Measurements from ENCODE around the gene NXPH4.

NXPH4 gene

DNA sequence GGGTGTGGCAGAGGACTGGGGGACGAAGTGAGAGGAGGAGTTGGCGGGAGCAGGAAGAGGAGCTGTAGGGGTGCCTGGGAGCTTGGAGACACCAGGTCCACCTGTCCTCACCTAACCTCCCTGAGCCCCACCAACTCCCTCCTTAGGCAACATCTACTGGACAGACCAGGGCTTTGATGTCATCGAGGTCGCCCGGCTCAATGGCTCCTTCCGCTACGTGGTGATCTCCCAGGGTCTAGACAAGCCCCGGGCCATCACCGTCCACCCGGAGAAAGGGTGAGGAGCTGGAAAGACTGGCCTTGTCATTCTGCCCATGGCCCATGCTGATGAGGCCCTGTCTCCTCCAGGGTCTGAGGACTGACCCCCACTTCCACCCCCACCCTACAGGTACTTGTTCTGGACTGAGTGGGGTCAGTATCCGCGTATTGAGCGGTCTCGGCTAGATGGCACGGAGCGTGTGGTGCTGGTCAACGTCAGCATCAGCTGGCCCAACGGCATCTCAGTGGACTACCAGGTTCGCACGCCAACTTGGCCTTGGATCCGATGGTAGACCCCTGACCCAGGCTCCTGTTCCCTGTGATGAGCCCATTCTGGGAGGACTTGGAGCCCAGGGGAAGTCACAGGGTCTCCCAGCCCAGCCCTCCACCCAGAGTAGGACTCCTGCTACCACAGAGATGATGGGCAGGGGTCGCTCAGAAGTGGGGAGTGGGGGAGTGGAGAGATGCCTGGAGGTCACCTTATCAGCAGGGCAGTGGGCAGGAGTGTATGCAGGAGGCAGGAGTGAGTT lies 32.5 kb upstream of the NXPH4 start:
- no peak for DNase-seq (ENCODE audit: low read depth in 2 of 3, low spot score in 2 of 3)

DNA sequence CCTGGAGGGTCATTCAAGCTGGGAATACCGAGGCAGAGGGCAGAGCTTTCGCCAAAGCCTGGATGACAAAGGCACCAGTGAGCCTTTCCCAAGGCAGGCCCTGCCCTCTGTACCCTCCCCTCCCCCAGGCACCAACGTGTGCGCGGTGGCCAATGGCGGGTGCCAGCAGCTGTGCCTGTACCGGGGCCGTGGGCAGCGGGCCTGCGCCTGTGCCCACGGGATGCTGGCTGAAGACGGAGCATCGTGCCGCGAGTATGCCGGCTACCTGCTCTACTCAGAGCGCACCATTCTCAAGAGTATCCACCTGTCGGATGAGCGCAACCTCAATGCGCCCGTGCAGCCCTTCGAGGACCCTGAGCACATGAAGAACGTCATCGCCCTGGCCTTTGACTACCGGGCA lies 31.2 kb upstream of the NXPH4 start:
- no peak for DNase-seq (ENCODE audit: low read depth in 2 of 3, low spot score in 2 of 3)

DNA sequence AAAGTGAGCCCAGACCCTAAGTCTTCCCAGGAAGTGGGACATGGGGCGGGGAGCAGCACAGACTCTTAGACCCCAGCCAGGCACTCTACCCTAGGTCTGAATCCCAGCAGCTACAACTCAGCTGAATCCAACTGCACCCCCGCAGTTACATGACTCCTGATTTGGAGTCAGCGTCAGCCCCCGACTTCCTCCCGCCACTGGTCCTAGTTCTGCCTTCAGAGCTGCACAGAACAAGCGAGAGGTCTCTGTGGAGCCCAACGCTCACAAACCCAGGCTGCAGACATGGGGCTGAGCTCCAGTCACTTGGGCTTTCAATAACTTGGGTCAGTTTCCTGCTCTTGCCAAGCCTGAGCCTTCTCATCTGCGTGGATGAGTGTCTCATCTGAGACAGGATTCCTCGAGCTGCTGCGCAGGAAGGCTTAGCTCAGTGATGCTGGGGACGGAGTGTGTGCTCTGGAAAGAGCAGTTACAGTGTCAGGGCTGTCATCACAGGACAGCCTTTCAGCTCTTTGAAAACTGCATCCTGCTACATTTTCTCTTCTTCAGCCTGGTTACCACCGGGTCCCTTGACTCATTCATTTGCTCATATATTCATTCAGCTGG lies 30.6 kb upstream of the NXPH4 start:
- no peak for DNase-seq (ENCODE audit: low read depth in 2 of 3, low spot score in 2 of 3)

DNA sequence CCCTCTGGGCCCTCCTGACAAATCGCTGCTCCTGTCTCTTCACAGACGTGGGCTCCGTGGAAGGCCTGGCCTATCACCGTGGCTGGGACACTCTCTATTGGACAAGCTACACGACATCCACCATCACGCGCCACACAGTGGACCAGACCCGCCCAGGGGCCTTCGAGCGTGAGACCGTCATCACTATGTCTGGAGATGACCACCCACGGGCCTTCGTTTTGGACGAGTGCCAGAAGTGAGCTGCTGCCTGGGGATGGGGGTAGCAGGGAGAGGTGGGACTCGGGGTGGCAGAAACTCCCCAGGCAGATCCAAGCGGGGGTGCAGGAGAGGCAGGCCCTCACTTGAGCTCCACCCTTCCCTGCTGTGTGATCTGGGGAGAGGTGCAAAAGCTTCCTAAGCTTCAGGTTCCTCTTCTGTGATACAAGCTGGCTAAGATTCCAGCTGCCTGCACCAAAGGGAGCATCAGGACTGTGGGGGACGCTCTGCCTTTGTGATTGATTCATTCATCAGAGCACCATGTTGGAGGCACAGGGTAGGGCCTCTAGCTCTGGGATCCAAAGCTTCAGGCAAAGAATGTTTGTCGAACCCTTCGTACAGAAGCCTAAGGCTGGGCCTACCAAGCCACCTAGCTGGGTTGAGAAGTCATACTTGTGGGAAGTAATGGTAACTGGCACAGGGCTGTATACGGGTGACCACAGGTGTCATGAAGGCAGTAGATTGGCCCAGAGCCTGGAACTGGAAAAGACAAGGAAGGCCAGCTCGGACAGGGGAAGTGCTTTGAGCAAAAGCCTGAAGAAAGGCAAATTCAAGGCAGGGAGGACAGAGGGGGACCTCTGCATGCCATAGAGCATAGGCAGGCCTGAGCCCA lies 29.1 kb upstream of the NXPH4 start:
- DNase-seq (ENCODE audit: low read depth in 2 of 3, low spot score in 2 of 3), result no peak

DNA sequence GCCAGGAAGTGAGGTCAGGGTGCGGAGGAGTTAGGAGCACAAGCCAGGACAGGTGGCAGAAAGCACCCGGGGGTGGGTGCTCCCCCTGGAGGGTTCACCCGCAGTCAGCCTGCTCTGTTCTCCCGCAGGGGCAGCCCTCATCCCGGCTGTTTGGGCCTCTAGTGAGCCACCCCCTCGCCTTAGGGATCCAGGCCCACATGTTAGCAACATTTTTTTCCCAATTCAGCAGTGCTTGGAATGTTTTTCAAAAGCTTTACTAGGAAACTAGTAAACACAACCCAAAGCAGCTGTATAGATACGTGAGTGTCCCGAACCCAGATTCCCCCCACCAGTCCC lies 28.5 kb upstream of the NXPH4 start:
- DNase-seq (ENCODE audit: low read depth in 2 of 3, low spot score in 2 of 3), result no peak

DNA sequence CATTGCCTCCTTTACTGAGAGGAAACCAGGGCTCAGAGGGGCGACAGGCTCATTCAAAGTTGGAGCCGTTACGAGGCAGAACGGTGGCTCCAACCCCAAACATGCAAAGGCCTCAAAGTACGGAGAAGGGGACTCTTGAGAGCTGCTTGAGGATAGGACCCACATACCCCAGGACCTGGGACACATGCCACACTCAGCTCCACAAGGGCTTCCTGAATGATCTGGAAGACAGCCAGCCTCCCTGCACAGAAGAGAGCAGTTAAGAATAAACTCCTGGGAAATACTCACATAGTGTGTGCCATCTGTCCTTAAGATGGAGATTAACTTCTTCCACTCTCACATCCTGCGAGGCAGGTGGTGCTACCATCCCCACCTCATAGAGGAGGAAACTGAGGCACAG lies 26.6 kb upstream of the NXPH4 start:
- no peak for DNase-seq (ENCODE audit: low read depth in 2 of 3, low spot score in 2 of 3)

DNA sequence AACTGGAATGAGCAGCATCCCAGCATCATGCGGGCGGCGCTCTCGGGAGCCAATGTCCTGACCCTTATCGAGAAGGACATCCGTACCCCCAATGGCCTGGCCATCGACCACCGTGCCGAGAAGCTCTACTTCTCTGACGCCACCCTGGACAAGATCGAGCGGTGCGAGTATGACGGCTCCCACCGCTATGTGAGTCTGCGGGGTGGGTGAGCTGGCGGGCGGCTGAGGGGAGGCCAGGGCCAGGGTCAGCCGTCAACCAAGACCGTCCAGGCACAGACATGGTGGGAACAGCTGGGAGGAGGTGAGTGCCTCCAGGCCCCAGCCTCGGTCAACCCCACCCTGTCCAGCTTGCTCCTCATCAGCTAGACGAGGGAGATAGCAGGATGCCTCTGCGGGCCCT lies 25.8 kb upstream of the NXPH4 start:
- DNase-seq (ENCODE audit: low read depth in 2 of 3, low spot score in 2 of 3), result no peak

DNA sequence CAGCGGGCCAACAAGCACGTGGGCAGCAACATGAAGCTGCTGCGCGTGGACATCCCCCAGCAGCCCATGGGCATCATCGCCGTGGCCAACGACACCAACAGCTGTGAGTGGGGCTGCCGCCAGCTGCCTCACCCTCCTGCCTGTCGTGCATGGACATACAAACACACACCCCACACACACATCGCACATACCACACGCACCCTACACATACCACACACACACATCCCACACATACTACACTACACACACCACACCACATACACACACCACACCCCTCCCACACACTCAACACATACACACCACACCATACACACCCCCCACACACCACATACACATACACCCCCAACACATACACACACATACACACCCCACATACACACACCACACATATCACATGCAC lies 25.2 kb upstream of the NXPH4 start:
- DNase-seq (ENCODE audit: low read depth in 2 of 3, low spot score in 2 of 3), result no peak

DNA sequence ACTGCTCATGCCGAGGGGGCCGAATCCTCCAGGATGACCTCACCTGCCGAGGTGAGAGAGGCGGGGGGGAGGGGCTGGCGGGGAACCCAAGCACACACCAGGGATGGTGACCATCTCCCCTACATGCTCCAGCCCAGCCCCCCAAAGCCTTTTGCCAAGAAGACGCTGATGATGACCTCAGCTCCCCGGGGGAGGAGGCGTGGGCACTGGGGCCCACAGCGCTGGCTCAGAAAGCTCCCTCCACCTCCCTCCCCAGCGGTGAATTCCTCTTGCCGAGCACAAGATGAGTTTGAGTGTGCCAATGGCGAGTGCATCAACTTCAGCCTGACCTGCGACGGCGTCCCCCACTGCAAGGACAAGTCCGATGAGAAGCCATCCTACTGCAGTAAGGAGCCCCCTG lies 23.7 kb upstream of the NXPH4 start:
- no peak for DNase-seq (ENCODE audit: low read depth in 2 of 3, low spot score in 2 of 3)

DNA sequence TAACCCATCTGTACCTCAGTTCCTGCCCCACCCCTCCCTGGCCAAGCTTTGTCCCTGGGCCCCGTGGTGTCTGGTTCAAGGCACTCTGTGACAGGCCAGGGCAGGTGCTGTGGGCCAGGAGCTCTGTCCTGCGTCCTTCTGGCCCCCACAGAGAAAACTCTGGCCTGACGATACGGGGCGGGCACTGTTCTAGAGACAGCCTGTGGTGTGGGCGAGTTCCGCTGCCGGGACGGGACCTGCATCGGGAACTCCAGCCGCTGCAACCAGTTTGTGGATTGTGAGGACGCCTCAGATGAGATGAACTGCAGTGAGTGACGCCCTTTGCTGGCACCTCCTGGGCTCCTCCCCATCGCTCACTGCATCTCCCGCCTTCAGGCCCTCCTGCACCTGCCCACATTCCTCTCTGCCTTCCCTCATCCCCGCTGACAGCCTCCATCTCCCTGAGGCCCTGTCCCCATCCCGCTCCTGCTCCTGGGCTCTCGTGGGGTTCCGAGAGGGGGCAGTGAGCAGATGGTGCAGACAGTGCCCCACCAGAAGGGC lies 22.8 kb upstream of the NXPH4 start:
- DNase-seq (ENCODE audit: low read depth in 2 of 3, low spot score in 2 of 3), result no peak

DNA sequence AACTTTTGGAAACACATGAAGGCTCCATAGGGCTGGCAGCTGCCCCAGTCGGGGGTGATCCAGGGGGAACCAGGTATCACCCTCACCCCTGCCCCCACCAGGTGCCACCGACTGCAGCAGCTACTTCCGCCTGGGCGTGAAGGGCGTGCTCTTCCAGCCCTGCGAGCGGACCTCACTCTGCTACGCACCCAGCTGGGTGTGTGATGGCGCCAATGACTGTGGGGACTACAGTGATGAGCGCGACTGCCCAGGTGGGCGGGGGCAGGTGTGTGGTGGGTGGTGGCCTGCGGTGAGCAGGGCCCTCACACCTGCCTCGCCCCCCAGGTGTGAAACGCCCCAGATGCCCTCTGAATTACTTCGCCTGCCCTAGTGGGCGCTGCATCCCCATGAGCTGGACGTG lies 22.3 kb upstream of the NXPH4 start:
- DNase-seq (ENCODE audit: low read depth in 2 of 3, low spot score in 2 of 3), result no peak

DNA sequence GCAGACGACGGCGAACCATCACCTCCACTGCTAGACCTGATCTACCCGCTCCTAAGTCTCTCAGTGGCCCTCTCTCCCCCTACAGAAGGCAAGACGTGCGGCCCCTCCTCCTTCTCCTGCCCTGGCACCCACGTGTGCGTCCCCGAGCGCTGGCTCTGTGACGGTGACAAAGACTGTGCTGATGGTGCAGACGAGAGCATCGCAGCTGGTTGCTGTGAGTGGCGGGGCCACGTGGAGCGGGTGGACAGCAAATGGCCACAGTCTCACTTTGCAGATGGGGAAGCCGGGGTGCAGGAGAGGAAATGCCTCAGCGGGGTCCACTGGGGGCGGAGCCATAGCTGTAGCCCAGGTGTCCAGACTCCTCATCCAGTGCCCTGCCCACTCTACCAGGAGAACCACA lies 21.4 kb upstream of the NXPH4 start:
- DNase-seq (ENCODE audit: low read depth in 2 of 3, low spot score in 2 of 3), result no peak

DNA sequence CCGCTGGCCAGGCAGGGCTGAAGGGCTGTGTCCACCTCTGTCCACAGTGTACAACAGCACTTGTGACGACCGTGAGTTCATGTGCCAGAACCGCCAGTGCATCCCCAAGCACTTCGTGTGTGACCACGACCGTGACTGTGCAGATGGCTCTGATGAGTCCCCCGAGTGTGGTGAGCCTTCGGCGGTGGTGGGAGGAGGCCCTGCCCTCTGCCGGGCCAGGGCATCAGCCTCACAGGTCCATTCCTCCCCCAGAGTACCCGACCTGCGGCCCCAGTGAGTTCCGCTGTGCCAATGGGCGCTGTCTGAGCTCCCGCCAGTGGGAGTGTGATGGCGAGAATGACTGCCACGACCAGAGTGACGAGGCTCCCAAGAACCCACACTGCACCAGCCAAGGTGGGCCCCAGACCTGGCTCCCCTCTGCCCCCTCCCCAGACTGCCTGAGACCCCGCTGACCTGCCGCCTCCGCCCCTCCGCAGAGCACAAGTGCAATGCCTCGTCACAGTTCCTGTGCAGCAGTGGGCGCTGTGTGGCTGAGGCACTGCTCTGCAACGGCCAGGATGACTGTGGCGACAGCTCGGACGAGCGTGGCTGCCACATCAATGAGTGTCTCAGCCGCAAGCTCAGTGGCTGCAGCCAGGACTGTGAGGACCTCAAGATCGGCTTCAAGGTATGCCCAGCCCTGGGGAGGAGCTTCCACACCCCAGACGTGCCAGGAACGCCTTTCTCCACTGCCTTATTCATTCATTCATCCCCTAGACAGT lies 20.8 kb upstream of the NXPH4 start:
- DNase-seq (ENCODE audit: low read depth in 2 of 3, low spot score in 2 of 3), result no peak

DNA sequence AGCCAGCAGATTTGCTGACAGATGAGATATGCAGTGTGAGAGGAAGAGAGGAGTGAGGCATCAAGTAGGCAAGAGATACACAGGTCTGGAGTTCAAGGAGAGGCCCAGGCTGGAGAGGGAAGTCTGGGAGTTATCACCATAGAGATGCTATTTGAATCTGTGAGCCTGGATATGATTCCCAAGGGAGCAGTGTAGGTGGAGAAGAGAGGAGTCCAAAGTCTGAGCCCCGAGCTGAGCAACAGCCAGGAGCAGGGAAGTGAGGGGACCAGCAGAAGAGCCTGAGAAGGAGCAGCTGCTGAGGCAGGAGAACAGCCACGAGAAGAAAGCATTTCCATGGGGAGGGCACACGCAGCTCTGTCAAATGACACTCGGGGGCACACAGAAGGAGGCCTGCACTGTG lies 20.2 kb upstream of the NXPH4 start:
- DNase-seq (ENCODE audit: low read depth in 2 of 3, low spot score in 2 of 3), result no peak

DNA sequence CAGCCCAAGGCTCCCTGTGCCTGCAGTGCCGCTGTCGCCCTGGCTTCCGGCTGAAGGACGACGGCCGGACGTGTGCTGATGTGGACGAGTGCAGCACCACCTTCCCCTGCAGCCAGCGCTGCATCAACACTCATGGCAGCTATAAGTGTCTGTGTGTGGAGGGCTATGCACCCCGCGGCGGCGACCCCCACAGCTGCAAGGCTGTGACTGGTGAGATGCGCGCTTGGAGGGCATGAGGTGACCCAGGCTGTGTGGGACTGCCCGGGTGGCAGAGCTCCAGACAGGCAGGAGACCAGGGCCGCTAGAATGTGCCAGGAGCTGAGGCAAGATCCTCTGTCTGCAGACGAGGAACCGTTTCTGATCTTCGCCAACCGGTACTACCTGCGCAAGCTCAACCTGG lies 19.6 kb upstream of the NXPH4 start:
- DNase-seq (ENCODE audit: low read depth in 2 of 3, low spot score in 2 of 3), result no peak

DNA sequence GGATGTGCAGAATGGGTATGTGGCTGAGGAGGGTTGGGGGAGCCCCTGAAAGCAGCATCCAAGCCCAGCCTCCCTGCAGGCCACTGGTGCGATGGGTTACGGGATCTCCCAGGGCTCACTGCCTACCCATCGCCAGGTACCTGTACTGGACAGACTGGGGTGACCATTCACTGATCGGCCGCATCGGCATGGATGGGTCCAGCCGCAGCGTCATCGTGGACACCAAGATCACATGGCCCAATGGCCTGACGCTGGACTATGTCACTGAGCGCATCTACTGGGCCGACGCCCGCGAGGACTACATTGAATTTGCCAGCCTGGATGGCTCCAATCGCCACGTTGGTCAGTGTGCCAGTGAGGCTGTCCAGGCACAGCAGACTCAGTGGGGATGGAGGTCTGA lies 18.3 kb upstream of the NXPH4 start:
- no peak for DNase-seq (ENCODE audit: low read depth in 2 of 3, low spot score in 2 of 3)

DNA sequence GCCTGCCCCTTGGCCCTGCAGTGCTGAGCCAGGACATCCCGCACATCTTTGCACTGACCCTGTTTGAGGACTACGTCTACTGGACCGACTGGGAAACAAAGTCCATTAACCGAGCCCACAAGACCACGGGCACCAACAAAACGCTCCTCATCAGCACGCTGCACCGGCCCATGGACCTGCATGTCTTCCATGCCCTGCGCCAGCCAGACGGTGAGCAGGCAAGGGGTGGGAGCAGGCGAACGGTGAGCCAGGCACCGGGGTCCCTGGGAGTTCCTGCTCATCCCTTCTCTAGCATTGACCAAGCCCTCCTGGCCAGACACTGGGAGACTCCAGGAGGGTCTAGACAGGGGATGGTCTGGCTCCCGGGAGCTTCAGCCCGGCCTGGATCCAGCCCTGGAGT lies 17.4 kb upstream of the NXPH4 start:
- DNase-seq (ENCODE audit: low read depth in 2 of 3, low spot score in 2 of 3), result no peak

DNA sequence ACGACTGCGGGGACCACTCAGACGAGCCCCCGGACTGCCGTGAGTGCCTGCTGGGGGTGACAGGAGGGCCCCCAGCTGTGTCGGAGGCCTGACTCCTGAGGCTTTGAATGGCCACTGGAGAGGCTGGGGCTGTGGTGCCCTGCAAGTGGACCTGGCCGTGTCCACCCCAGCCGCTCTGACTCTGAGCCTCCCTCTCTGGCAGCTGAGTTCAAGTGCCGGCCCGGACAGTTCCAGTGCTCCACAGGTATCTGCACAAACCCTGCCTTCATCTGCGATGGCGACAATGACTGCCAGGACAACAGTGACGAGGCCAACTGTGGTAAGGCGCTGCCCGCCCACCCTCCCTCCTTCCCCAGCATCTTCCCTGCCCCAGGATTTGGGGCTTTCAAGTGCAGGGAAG lies 16.1 kb upstream of the NXPH4 start:
- no peak for DNase-seq (ENCODE audit: low read depth in 2 of 3, low spot score in 2 of 3)

DNA sequence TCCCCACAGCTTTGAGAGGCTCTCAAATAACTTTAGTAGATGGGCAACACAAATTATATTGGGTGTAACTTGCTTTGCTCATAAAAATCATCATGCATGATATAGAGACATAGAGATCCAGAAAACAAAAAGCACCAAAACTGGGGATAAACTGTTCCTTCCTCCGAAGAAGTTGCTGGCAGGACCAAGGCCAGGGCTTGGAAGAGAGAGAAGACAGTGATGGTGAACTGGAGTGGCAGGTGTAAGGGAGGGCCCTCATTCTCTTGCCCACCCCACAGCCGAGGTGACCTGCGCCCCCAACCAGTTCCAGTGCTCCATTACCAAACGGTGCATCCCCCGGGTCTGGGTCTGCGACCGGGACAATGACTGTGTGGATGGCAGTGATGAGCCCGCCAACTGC lies 15.4 kb upstream of the NXPH4 start:
- DNase-seq (ENCODE audit: low read depth in 2 of 3, low spot score in 2 of 3), result no peak

DNA sequence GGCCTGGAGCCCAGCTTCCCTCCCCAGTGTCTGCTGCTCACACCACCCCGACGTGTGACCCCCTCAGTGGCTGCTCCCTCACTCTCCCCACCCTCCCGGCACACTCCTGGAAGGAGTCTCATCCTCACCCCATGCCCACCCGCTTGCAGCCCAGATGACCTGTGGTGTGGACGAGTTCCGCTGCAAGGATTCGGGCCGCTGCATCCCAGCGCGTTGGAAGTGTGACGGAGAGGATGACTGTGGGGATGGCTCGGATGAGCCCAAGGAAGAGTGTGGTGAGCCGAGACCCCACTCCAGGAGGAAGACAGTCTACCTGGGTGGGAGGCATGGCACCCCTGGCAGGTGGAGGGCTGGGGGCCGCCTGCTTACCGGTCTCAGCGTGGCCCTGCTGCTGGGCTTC lies 15.0 kb upstream of the NXPH4 start:
- DNase-seq (ENCODE audit: low read depth in 2 of 3, low spot score in 2 of 3), result no peak

DNA sequence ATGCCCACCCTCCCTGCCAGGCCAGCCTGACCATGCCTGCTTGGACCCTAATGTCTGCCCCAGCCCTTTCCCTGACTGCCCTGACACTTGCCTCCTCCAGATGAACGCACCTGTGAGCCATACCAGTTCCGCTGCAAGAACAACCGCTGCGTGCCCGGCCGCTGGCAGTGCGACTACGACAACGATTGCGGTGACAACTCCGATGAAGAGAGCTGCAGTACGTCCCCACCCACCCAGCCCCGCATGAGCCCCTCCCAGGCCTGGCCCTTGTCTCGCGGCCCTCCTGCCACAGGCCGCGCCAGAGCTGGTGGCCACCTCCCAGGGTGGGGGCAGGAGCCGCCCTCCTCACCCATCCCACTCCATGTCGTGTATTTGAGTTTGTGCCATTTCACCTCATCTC lies 14.3 kb upstream of the NXPH4 start:
- no peak for DNase-seq (ENCODE audit: low read depth in 2 of 3, low spot score in 2 of 3)
